Measurements from ENCODE around the gene TOMM7. TPM values are rescaled to one million over a fixed set of nuclear protein-coding genes. Genes with fewer than 3 reads are reported as not detected.

TOMM7 gene
- total RNA-seq, 2 experiments from 2014 or later: 189 to 195 TPM

DNA sequence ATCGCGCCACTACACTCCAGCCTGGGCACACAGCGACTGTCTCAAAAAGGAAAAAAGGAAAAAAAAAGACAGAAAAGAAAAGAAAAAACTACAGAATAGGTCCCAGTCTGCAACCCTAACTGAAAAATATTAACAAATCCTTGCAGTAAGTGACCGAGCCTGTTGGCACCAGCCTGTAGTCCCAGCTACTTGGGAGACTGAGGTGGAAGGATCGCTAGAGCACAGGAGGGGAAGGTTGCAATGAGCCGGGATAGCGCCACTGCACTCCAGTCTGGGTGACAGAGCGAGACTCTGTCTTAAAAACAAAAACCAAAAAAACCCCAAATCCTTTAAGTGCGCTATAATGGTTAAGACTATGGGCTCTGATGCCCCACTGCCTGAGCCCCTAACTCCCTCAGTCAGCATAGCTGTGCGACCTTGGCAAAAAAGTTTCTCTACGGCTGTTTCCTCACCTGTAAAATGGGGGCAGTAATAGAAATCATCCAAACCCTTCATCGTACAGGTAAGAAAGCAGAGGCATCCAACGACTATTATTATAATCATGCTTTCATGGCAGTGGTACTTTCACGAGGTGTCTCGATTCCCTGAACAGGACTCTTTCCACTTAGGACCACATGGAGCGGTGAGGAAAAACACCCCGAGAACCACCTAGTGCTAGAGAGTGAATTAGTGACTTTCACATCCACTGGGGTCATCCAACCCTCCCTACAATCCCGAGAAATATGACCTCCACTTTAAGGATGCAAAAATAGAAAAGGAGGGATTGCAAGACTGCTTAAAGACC is 755 bp downstream of the TOMM7 start:
- Histone ChIP-seq H3K4me1 (ENCODE audit: insufficient read depth, low read length, poor library complexity, severe bottlenecking) (peaks cover 29% of the 10 kb centered on the region), H3K4me3 (ENCODE audit: low read depth, low read length, poor library complexity, severe bottlenecking) (peak overlapping the region; percentile 77), H2AFZ (ENCODE audit: low read length) (peak overlapping the region; percentile 53; the same call in 1 of the 2 replicates), H4K20me1 (ENCODE audit: insufficient read depth, low read length) (no peaks in the 10 kb centered on the region), H3K79me2 (ENCODE audit: insufficient read depth, low read depth, low read length) (peaks cover 30% of the 10 kb centered on the region), H3K27ac (ENCODE audit: low read depth, low read length, poor library complexity, severe bottlenecking) (peak overlapping the region; percentile 9), H3K9me2 (ENCODE audit: insufficient read depth, low read length) (no peaks in the 10 kb centered on the region), H3K4me2 (ENCODE audit: low read length) (peak overlapping the region; percentile 87), H3K36me3 (ENCODE audit: insufficient read depth, low read length) (peaks cover 16% of the 10 kb centered on the region), H3K9me3 (ENCODE audit: low read length) (no peaks in the 10 kb centered on the region)
- ChIA-PET CTCF (ENCODE audit: unreplicated experiment) (interaction anchor here (1.4 kb wide), 1 partner anchor 233 kb away, joined by 3 read pairs; no protein-coding TSS in a partner anchor), POLR2A (interaction anchor here (0.7 to 3.5 kb wide), 2 partner anchors 28 to 284 kb away, joined by 5 to 10 read pairs; partner anchors contain the start of gene KLHL7)
- no peak for TF ChIP-seq EZH2phosphoT487 (IDR thresholded peaks at IDR 0.05; ENCODE audit: borderline replicate concordance, low read depth, low read length)
- TF ChIP-seq, protein P1, sequence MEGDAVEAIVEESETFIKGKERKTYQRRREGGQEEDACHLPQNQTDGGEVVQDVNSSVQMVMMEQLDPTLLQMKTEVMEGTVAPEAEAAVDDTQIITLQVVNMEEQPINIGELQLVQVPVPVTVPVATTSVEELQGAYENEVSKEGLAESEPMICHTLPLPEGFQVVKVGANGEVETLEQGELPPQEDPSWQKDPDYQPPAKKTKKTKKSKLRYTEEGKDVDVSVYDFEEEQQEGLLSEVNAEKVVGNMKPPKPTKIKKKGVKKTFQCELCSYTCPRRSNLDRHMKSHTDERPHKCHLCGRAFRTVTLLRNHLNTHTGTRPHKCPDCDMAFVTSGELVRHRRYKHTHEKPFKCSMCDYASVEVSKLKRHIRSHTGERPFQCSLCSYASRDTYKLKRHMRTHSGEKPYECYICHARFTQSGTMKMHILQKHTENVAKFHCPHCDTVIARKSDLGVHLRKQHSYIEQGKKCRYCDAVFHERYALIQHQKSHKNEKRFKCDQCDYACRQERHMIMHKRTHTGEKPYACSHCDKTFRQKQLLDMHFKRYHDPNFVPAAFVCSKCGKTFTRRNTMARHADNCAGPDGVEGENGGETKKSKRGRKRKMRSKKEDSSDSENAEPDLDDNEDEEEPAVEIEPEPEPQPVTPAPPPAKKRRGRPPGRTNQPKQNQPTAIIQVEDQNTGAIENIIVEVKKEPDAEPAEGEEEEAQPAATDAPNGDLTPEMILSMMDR (conservative IDR thresholded peaks at IDR 0.05; ENCODE audit: low read length): no peak
- intact Hi-C loops (cut with micrococcal nuclease; ENCODE audit: unreplicated experiment): loop anchor here (1.0 to 2.0 kb wide), 3 partner anchors 32 to 233 kb away; partner anchors contain the start of gene HYCC1
- DNase-seq (ENCODE audit: low spot score): no peak
- TSS peak; percentile 80 for BruUV-seq (replicated peaks)

DNA sequence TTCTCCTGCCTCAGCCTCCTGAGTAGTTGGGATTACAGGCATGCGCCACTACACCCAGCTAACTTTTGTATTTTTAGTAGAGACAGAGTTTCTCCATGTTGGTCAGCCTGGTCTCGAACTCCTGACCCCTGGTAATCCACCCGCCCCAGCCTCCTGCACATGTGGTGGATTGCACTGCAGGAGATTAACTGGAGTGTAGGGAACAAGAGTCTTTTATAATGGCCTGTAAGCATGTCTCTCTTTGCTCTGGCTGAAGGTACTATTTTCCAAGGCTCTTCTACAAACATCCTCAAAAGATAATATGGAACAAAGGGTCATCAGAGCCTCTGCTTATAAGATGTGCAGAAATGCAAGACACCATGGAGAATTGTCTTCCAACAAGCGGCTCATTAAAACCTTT is 3.2 kb downstream of the TOMM7 start:
- intact Hi-C loops (cut with micrococcal nuclease; ENCODE audit: unreplicated experiment): no loop called here
- Histone ChIP-seq H3K9me2 (ENCODE audit: insufficient read depth, low read length) (no peaks in the 10 kb centered on the region), H2AFZ (ENCODE audit: low read length) (no peak overlapping the region), H3K79me2 (ENCODE audit: insufficient read depth, low read depth, low read length) (peaks cover 30% of the 10 kb centered on the region), H4K20me1 (ENCODE audit: insufficient read depth, low read length) (no peaks in the 10 kb centered on the region), H3K9me3 (ENCODE audit: low read length) (no peaks in the 10 kb centered on the region), H3K36me3 (ENCODE audit: insufficient read depth, low read length) (peaks cover 39% of the 10 kb centered on the region), H3K27ac (ENCODE audit: low read depth, low read length, poor library complexity, severe bottlenecking) (no peak overlapping the region), H3K4me2 (ENCODE audit: low read length) (no peak overlapping the region), H3K4me3 (ENCODE audit: low read depth, low read length, poor library complexity, severe bottlenecking) (no peak overlapping the region), H3K4me1 (ENCODE audit: insufficient read depth, low read length, poor library complexity, severe bottlenecking) (peaks cover 29% of the 10 kb centered on the region)
- POLR2A ChIA-PET: no interaction called here
- CTCF ChIA-PET (ENCODE audit: unreplicated experiment): no interaction called here
- no peak for TF ChIP-seq EZH2phosphoT487 (IDR thresholded peaks at IDR 0.05; ENCODE audit: borderline replicate concordance, low read depth, low read length)
- TF ChIP-seq, protein P1 (conservative IDR thresholded peaks at IDR 0.05; ENCODE audit: low read length): no peak
- no peak for DNase-seq (ENCODE audit: low spot score)
- BruUV-seq (replicated peaks): no TSS peak
